ENCODE results near the gene AGAP5. TPM values are rescaled to one million over a fixed set of nuclear protein-coding genes. Genes with fewer than 3 reads are reported as not detected.
"Not testable (repeated sequence)": the region's sequence is repeated elsewhere in the genome, so short reads cannot be mapped to it uniquely, and the experiment has no call there.

Gene AGAP5
- total and polyA plus RNA-seq, 5 donors = 2.8 to 4.6 (median 3.5) TPM

- Histone ChIP-seq H3K9me3 (ENCODE audit: control insufficient read depth, low read length) (no peaks in the 10 kb centered on the region), H3K4me3 (ENCODE audit: low read length) (no peak overlapping the region), H3K4me1 (ENCODE audit: control insufficient read depth, insufficient read depth, low read length) (peaks cover 8% of the 10 kb centered on the region), H3K27me3 (ENCODE audit: control insufficient read depth, insufficient read depth) (no peaks in the 10 kb centered on the region), H3K27ac (ENCODE audit: low read length) (no peak overlapping the region)
- ATAC-seq = no peak
- intact Hi-C loops (cut with DNase I) = no loop called here
- DNase-seq = peak in 1 of 3 donors; percentile 58
- 83% methylated on average over 20 of the region's 20 CpGs for WGBS
Observed at GRCh38 chr10:73732426-73732825, 34.5 kb upstream of the AGAP5 start.

GRCh38 chr10:73731588-73732375 is 33.9 kb upstream of the AGAP5 start:
- H3K9me3 ChIP-seq (ENCODE audit: control insufficient read depth, low read length) = no peaks in the 10 kb centered on the region
- ATAC-seq (peak; percentile 5 to 12), DNase-seq (peak; percentile 23 to 68 (median 51))
- intact Hi-C loops (cut with DNase I) = no loop called here
- no peaks in the 10 kb centered on the region for H3K27me3 ChIP-seq (ENCODE audit: control insufficient read depth, insufficient read depth)
- H3K4me3 ChIP-seq (ENCODE audit: low read length) = no peak overlapping the region
- 88% methylated on average over 42 of the region's 42 CpGs for WGBS
- H3K4me1 ChIP-seq (ENCODE audit: control insufficient read depth, insufficient read depth, low read length) = peaks cover 8% of the 10 kb centered on the region
- no peak overlapping the region for H3K27ac ChIP-seq (ENCODE audit: low read length)

DNA sequence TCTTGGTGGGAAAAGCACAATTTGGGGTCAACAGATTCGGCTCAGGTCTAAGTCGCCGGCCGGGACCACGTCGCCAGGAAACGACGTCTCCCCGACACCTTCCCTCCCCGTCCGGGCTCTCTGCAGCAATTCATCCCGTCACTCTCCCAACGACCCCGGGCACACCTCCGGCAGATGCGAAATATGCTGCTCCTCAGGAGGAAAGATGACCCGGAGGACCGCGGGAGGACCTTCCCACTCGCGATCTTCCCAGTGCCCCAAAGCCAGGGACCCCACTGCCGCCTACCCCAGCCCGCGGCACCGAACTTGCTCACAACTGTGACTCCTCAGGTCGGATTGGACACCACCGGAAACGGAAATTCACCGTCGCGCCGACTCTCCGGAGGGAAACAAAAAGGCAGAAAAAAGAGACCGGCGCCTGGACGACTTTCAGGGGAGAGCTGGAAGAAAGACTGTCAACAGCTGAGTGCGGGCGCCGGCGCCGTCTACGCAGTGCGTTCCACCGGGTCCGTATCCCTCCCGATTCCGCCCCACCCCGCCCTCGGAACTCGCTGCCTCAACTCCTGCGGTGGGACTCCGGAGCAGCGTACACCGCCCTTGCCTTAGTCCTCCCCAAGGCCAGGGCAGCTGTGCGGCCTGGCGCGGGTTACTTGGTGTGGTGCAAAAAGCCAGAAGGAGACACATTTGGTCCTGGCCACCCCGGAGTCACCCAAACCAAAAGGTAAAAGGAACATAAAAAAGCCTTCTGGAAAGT is 32.4 kb upstream of the AGAP5 start:
- peaks cover 8% of the 10 kb centered on the region for H3K4me1 ChIP-seq (ENCODE audit: control insufficient read depth, insufficient read depth, low read length)
- H3K4me3 ChIP-seq (ENCODE audit: low read length) = peak overlapping the region; percentile 73
- H3K27me3 ChIP-seq (ENCODE audit: control insufficient read depth, insufficient read depth) = no peaks in the 10 kb centered on the region
- peak; percentile 91 to 92 for ATAC-seq
- peak overlapping the region; percentile 96 for H3K27ac ChIP-seq (ENCODE audit: low read length)
- no peaks in the 10 kb centered on the region for H3K9me3 ChIP-seq (ENCODE audit: control insufficient read depth, low read length)
- peak; percentile 85 to 94 (median 92) for DNase-seq
- intact Hi-C loops (cut with DNase I) = no loop called here
- under 1% methylated on average over 58 of the region's 58 CpGs for WGBS

- DNase-seq; H3K27me3 ChIP-seq (ENCODE audit: control insufficient read depth, insufficient read depth); H3K9me3 ChIP-seq (ENCODE audit: control insufficient read depth, low read length); intact Hi-C loops (cut with DNase I); ATAC-seq; H3K4me1 ChIP-seq (ENCODE audit: control insufficient read depth, insufficient read depth, low read length): not testable (repeated sequence)
- H3K4me3 ChIP-seq (ENCODE audit: low read length) = peak overlapping the region; percentile 73
- under 1% methylated on average over 9 of the region's 9 CpGs for WGBS
- peak overlapping the region; percentile 96 for H3K27ac ChIP-seq (ENCODE audit: low read length)
Observed at GRCh38 chr10:73729781-73730152, 31.9 kb upstream of the AGAP5 start.

GRCh38 chr10:73723516-73723915 is 25.6 kb upstream of the AGAP5 start:
- no peaks in the 10 kb centered on the region for H3K27me3 ChIP-seq (ENCODE audit: control insufficient read depth, insufficient read depth)
- WGBS = 91% methylated on average over 4 of the region's 4 CpGs
- ATAC-seq (no peak), DNase-seq (no peak)
- no peak overlapping the region for H3K27ac ChIP-seq (ENCODE audit: low read length)
- no peak overlapping the region for H3K4me3 ChIP-seq (ENCODE audit: low read length)
- H3K4me1 ChIP-seq (ENCODE audit: control insufficient read depth, insufficient read depth, low read length) = no peaks in the 10 kb centered on the region
- intact Hi-C loops (cut with DNase I) = no loop called here
- no peaks in the 10 kb centered on the region for H3K9me3 ChIP-seq (ENCODE audit: control insufficient read depth, low read length)

GRCh38 chr10:73720561-73720960 is 22.7 kb upstream of the AGAP5 start:
- H3K4me3 ChIP-seq (ENCODE audit: low read length); H3K27ac ChIP-seq (ENCODE audit: low read length); H3K9me3 ChIP-seq (ENCODE audit: control insufficient read depth, low read length); ATAC-seq; H3K27me3 ChIP-seq (ENCODE audit: control insufficient read depth, insufficient read depth); H3K4me1 ChIP-seq (ENCODE audit: control insufficient read depth, insufficient read depth, low read length); intact Hi-C loops (cut with DNase I); DNase-seq: not testable (repeated sequence)
- WGBS = 83% methylated on average over 4 of the region's 4 CpGs

GRCh38 chr10:73717556-73717955 is 19.6 kb upstream of the AGAP5 start:
- DNase-seq = no peak
- WGBS = 69% methylated on average over 5 of the region's 5 CpGs
- Histone ChIP-seq H3K27ac (ENCODE audit: low read length) (no peak overlapping the region), H3K4me1 (ENCODE audit: control insufficient read depth, insufficient read depth, low read length) (no peaks in the 10 kb centered on the region), H3K9me3 (ENCODE audit: control insufficient read depth, low read length) (no peaks in the 10 kb centered on the region), H3K27me3 (ENCODE audit: control insufficient read depth, insufficient read depth) (no peaks in the 10 kb centered on the region), H3K4me3 (ENCODE audit: low read length) (no peak overlapping the region)
- intact Hi-C loops (cut with DNase I) = no loop called here
- no peak for ATAC-seq

- Histone ChIP-seq H3K9me3 (ENCODE audit: control insufficient read depth, low read length) (no peaks in the 10 kb centered on the region), H3K4me1 (ENCODE audit: control insufficient read depth, insufficient read depth, low read length) (no peaks in the 10 kb centered on the region), H3K4me3 (ENCODE audit: low read length) (no peak overlapping the region), H3K27me3 (ENCODE audit: control insufficient read depth, insufficient read depth) (no peaks in the 10 kb centered on the region), H3K27ac (ENCODE audit: low read length) (no peak overlapping the region)
- ATAC-seq (no peak), DNase-seq (no peak)
- intact Hi-C loops (cut with DNase I) = no loop called here
- 73% methylated on average over 1 of the region's 1 CpG for whole genome bisulfite sequencing
Observed at GRCh38 chr10:73716251-73716650, 18.3 kb upstream of the AGAP5 start.

- H3K27me3 ChIP-seq (ENCODE audit: control insufficient read depth, insufficient read depth); ATAC-seq; intact Hi-C loops (cut with DNase I); H3K27ac ChIP-seq (ENCODE audit: low read length); H3K4me3 ChIP-seq (ENCODE audit: low read length); DNase-seq; H3K4me1 ChIP-seq (ENCODE audit: control insufficient read depth, insufficient read depth, low read length); H3K9me3 ChIP-seq (ENCODE audit: control insufficient read depth, low read length): not testable (repeated sequence)
- WGBS = 89% methylated on average over 17 of the region's 17 CpGs
Observed at GRCh38 chr10:73715179-73716156, 17.6 kb upstream of the AGAP5 start.

DNA sequence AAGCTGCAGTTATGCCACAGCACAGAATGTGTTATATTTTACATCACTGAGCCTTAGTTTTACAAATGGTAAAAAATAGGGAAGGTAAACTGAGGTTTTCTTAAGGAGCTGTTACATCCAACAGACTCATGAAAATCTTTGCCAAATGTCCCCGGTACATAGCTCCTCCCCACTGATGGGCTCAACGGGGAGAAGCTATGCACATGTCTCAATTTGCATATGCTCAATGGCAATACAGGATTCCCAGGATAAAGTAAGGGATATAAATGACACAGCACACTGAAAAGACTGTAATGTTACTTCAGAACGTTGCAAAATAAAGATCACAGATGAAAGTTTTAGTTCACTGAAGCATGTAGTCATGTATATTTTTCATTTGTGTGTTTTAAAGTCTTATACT is 16.6 kb upstream of the AGAP5 start:
- H3K4me1 ChIP-seq (ENCODE audit: control insufficient read depth, insufficient read depth, low read length); H3K27ac ChIP-seq (ENCODE audit: low read length); ATAC-seq; H3K4me3 ChIP-seq (ENCODE audit: low read length); H3K9me3 ChIP-seq (ENCODE audit: control insufficient read depth, low read length); H3K27me3 ChIP-seq (ENCODE audit: control insufficient read depth, insufficient read depth); intact Hi-C loops (cut with DNase I); DNase-seq: not testable (repeated sequence)
- 59% methylated on average over 3 of the region's 3 CpGs for WGBS
